HEK293 (cell line): ENCODE data around the gene SLC32A1.

ENCODE experiments used
- CTCF ChIA-PET: fragments of 350-600 bp; formaldehyde crosslinking; extraction: SDS; loops from one replicate; lab custom pipeline; 2021; ENCODE audit warnings: antibody characterized with exemption; lab: Yijun Ruan, JAX
- POLR2A ChIA-PET: fragments of 300-600 bp; formaldehyde crosslinking; extraction: SDS; loops from one replicate; lab custom pipeline; 2020; ENCODE audit warnings: antibody characterized with exemption, inconsistent platforms; lab: Yijun Ruan, JAX
- H3K27ac ChIP-seq: fragments of 200-500 bp; sonication (Bioruptor generic); 2 replicates; pipeline ENCODE4 v1.5.1; 2014; ENCODE audit warnings: low read depth, low read length, control low read depth, inconsistent platforms; ENCODE audit errors: extremely low read depth
- H3K36me3 ChIP-seq, 2 experiments: fragments of 200-500 bp in 1 of 2; sonication (Bioruptor generic) in 1 of 2; 1 replicate in 1 of 2; 2 replicates in 1 of 2; pipeline ENCODE4 v1.5.1; 2014 to 2017; ENCODE audit warnings: inconsistent platforms in 2 of 2, low read length in 2 of 2; ENCODE audit not compliant: control insufficient read depth in 2 of 2, insufficient read depth in 1 of 2
- H3K4me1 ChIP-seq: fragments of 200-500 bp; sonication (Bioruptor generic); 2 replicates; pipeline ENCODE4 v1.5.1; 2014; ENCODE audit warnings: mild to moderate bottlenecking, low read length, inconsistent platforms; ENCODE audit not compliant: control insufficient read depth, insufficient read depth
- H3K4me3 ChIP-seq: 2 replicates; pipeline ENCODE4 v1.5.1; 2011; ENCODE audit warnings: low read depth, mild to moderate bottlenecking, control low read depth, low read length, moderate library complexity
- H3K9me3 ChIP-seq: fragments of 200-500 bp; sonication (Bioruptor generic); 2 replicates; pipeline ENCODE4 v1.5.1; 2014; ENCODE audit warnings: low read depth, low read length, inconsistent platforms; ENCODE audit not compliant: control insufficient read depth, insufficient read depth
- PRDM2 ChIP-seq: fragments of 450-650 bp; formaldehyde crosslinking; IDR thresholded peaks from 2 replicates; pipeline ENCODE4 v1.5.1; 2016; ENCODE audit warnings: missing biosample characterization, missing genetic modification characterization, borderline replicate concordance
- ZBTB6 ChIP-seq: fragments of 450-650 bp; formaldehyde crosslinking; IDR thresholded peaks from 2 replicates; pipeline ENCODE4 v1.5.1; 2017; ENCODE audit warnings: missing biosample characterization, missing genetic modification characterization
- ZFP69B ChIP-seq: fragments of 450-650 bp; formaldehyde crosslinking; IDR thresholded peaks from 2 replicates; pipeline ENCODE4 v1.5.1; 2016; ENCODE audit warnings: missing biosample characterization, missing genetic modification characterization
- ZNF10 ChIP-seq: fragments of 450-650 bp; formaldehyde crosslinking; IDR thresholded peaks from 2 replicates; pipeline ENCODE4 v1.5.1; 2017; ENCODE audit warnings: missing biosample characterization, missing genetic modification characterization
- ZNF18 ChIP-seq: fragments of 450-650 bp; formaldehyde crosslinking; IDR thresholded peaks from 2 replicates; pipeline ENCODE4 v1.5.1; 2016; ENCODE audit warnings: missing biosample characterization, missing genetic modification characterization
- ZNF335 ChIP-seq: fragments of 450-650 bp; formaldehyde crosslinking; conservative IDR thresholded peaks from 2 replicates; pipeline ENCODE4 v1.5.1; 2016; ENCODE audit warnings: missing biosample characterization, missing genetic modification characterization
- ZNF510 ChIP-seq: fragments of 450-650 bp; formaldehyde crosslinking; IDR thresholded peaks from 2 replicates; pipeline ENCODE4 v1.5.1; 2018; ENCODE audit warnings: mild to moderate bottlenecking, missing genetic modification characterization, missing biosample characterization; ENCODE audit not compliant: insufficient replicate concordance
- ZNF596 ChIP-seq: fragments of 450-650 bp; IDR thresholded peaks from 2 replicates; pipeline ENCODE4 v1.5.0; 2018; ENCODE audit warnings: missing biosample characterization, mild to moderate bottlenecking, missing genetic modification characterization, moderate library complexity
- ZNF654 ChIP-seq: fragments of 450-650 bp; formaldehyde crosslinking; IDR thresholded peaks from 2 replicates; pipeline ENCODE4 v1.5.1; 2016; ENCODE audit warnings: low read depth, missing biosample characterization, missing genetic modification characterization
- ZNF664 ChIP-seq: fragments of 450-650 bp; formaldehyde crosslinking; IDR thresholded peaks from 2 replicates; pipeline ENCODE4 v1.5.1; 2016; ENCODE audit warnings: missing biosample characterization, missing genetic modification characterization

Gene SLC32A1

GRCh38 chr20:38748097-38748860 lies 24.0 kb downstream of the SLC32A1 start, which contains the start of gene ACTR5 (continued):
- TF ChIP-seq PRDM2 (tag by site-specific recombination) = no peak
- TF ChIP-seq ZNF510 (tag by site-specific recombination) = no peak
- no peak for TF ChIP-seq ZFP69B
- TF ChIP-seq ZBTB6 = no peak
- TF ChIP-seq ZNF664 = no peak
- TF ChIP-seq, all 188 proteins: peak for 34

GRCh38 chr20:38748861-38749149 lies 24.5 kb downstream of the SLC32A1 start:
- ChIA-PET POLR2A (no interaction called here), CTCF (interaction anchor here (0.6 to 8.3 kb wide), 8 partner anchors 9 to 104 kb away, joined by 3 to 116 read pairs (median 6); no protein-coding TSS in a partner anchor)
- H3K4me3 ChIP-seq = peak overlapping the region; percentile 88
- TF ChIP-seq ZNF18 (tag by site-specific recombination) = no peak
- peak; percentile 45; the same call in 1 of the 2 replicates for TF ChIP-seq ZNF335 (tag by site-specific recombination)
- no peaks in the 10 kb centered on the region for H3K9me3 ChIP-seq
- H3K4me1 ChIP-seq = no peaks in the 10 kb centered on the region
- no peak overlapping the region; the same call in 1 of the 2 replicates for H3K27ac ChIP-seq
- H3K36me3 ChIP-seq = peaks cover 2 to 15% of the 10 kb centered on the region in 2 experiments; a peak in 2 of 3 replicates

- no peaks in the 10 kb centered on the region for H3K9me3 ChIP-seq
- H3K4me3 ChIP-seq = no peak overlapping the region
- peaks cover 3 to 35% of the 10 kb centered on the region in 2 experiments for H3K36me3 ChIP-seq
- TF ChIP-seq ZNF596 (tag by site-specific recombination) (no peak), ZNF10 (tag by site-specific recombination) (0 out of 2 replicates have a peak, but pooled peaks have one; percentile 35), ZNF654 (tag by site-specific recombination) (peak; percentile 79)
- no peak overlapping the region for H3K27ac ChIP-seq
- H3K4me1 ChIP-seq = no peaks in the 10 kb centered on the region
- CTCF ChIA-PET = interaction anchor here (0.7 to 8.3 kb wide), 28 partner anchors 13 to 398 kb away, joined by 3 to 116 read pairs (median 4); partner anchors contain the start of gene SLC32A1
- POLR2A ChIA-PET = no interaction called here
Measured at GRCh38 chr20:38751360-38751976, 27.2 kb downstream of the SLC32A1 start.
